Endothelial cell of umbilical vein (primary cell): ENCODE data around the gene BRPF1. TPM values are rescaled to one million over a fixed set of nuclear protein-coding genes. Genes with fewer than 3 reads are reported as not detected.

Experiments
- BruUV-seq: library from RNA; stranded (reverse); fragments of 400-500 nt; replicated peaks from 2 replicates; lab custom pipeline; 2021; lab: Mats Ljungman, UMichigan
- CTCF ChIA-PET: fragments of 300-600, 350-600 bp; sonication (Branson Sonifier 250); formaldehyde crosslinking; loops from one replicate; lab custom pipeline; 2021; ENCODE audit warnings: antibody characterized with exemption, inconsistent platforms; lab: Charles Lee
- POLR2A ChIA-PET: fragments of 300-600, 350-600 bp; sonication (Branson Sonifier 250); formaldehyde crosslinking; loops from one replicate; lab custom pipeline; 2021; ENCODE audit warnings: antibody characterized with exemption, inconsistent platforms; lab: Charles Lee
- DNase-seq: peaks from one replicate; pipeline ENCODE4 v3.0.0-alpha.2; 2011; ENCODE audit warnings: low read depth, low spot score
- FAIRE-seq: peaks from 2 replicates; lab custom pipeline; 2011; peaks lifted over from hg19 to GRCh38; lab: Jason Lieb, UNC
- H2AFZ ChIP-seq: 2 replicates; pipeline ENCODE4 v1.6.0; 2012; ENCODE audit warnings: low read depth, low read length, control low read depth, inconsistent platforms
- H3K27ac ChIP-seq: 2 replicates; pipeline ENCODE4 v1.5.1; 2011; ENCODE audit warnings: low read depth, mild to moderate bottlenecking, control low read depth, low read length, moderate library complexity; ENCODE audit not compliant: insufficient read depth
- H3K27me3 ChIP-seq, 2 experiments: 2 replicates each; pipeline versions ENCODE4 v1.6.0 to v1.6.1; 2011; ENCODE audit warnings: low read length in 2 of 2, mixed read lengths in 1 of 2; ENCODE audit not compliant: control insufficient read depth in 2 of 2, insufficient read depth in 2 of 2
- H3K36me3 ChIP-seq, 2 experiments: 2 replicates in 1 of 2; 3 replicates in 1 of 2; pipeline ENCODE4 v1.5.1; 2011; ENCODE audit warnings: low read length in 2 of 2, mild to moderate bottlenecking in 1 of 2, moderate library complexity in 1 of 2; ENCODE audit not compliant: control insufficient read depth in 2 of 2, insufficient read depth in 2 of 2; ENCODE audit errors: extremely low read depth in 1 of 2
- H3K4me1 ChIP-seq: 3 replicates; pipeline ENCODE4 v1.5.1; 2011; ENCODE audit warnings: mild to moderate bottlenecking, low read length; ENCODE audit not compliant: control insufficient read depth, insufficient read depth; ENCODE audit errors: extremely low read depth
- H3K4me2 ChIP-seq: 2 replicates; pipeline ENCODE4 v1.6.1; 2011; ENCODE audit warnings: low read length, control low read depth, mixed read lengths; ENCODE audit not compliant: insufficient read depth
- H3K4me3 ChIP-seq, 3 experiments: fragments of 200-600 bp in 1 of 3; sonication (generic), shearing (Covaris generic) in 1 of 3; replicated peaks in 1 of 3; 2 replicates each; pipeline ENCODE4 v1.5.1; 2011 to 2016; ENCODE audit warnings: control low read depth in 3 of 3, low read length in 3 of 3, mild to moderate bottlenecking in 2 of 3, inconsistent platforms in 1 of 3, low read depth in 1 of 3, moderate library complexity in 1 of 3; ENCODE audit not compliant: insufficient read depth in 1 of 3
- H3K79me2 ChIP-seq: 2 replicates; pipeline ENCODE4 v1.6.0; 2012; ENCODE audit warnings: low read length, inconsistent platforms; ENCODE audit not compliant: control insufficient read depth, insufficient read depth
- H3K9ac ChIP-seq: replicated peaks from 2 replicates; pipeline ENCODE3; 2011; ENCODE audit warnings: low read length, control low read depth; ENCODE audit not compliant: insufficient read depth; ENCODE audit errors: extremely low read depth
- H3K9me1 ChIP-seq: replicated peaks from 3 replicates; pipeline ENCODE4 v1.6.0; 2011; ENCODE audit warnings: mild to moderate bottlenecking, low read length; ENCODE audit not compliant: control insufficient read depth, insufficient read depth; ENCODE audit errors: extremely low read depth
- H3K9me3 ChIP-seq: replicated peaks from 2 replicates; pipeline ENCODE4 v1.5.1; 2012; ENCODE audit warnings: low read length, inconsistent platforms; ENCODE audit not compliant: control insufficient read depth, insufficient read depth
- H4K20me1 ChIP-seq: replicated peaks from 2 replicates; pipeline ENCODE3; 2011; ENCODE audit warnings: mild to moderate bottlenecking, low read length; ENCODE audit not compliant: control insufficient read depth, insufficient read depth; ENCODE audit errors: extremely low read depth
- CTCF ChIP-seq, 2 donors: IDR thresholded peaks; 1 replicate in 1 of 2; 2 replicates in 1 of 2; pipeline ENCODE4 v1.5.1; 2011; ENCODE audit warnings: low read length in 2 of 2, mild to moderate bottlenecking in 2 of 2, moderate library complexity in 2 of 2, control low read depth in 1 of 2, inconsistent platforms in 1 of 2, low read depth in 1 of 2; ENCODE audit not compliant: insufficient read depth in 1 of 2; ENCODE audit errors: extremely low read depth in 1 of 2
- EZH2 ChIP-seq: IDR thresholded peaks from 2 replicates; pipeline ENCODE4 v1.6.1; 2012; ENCODE audit warnings: borderline replicate concordance, low read depth, mild to moderate bottlenecking, moderate library complexity, low read length, inconsistent platforms; ENCODE audit not compliant: severe bottlenecking
- FOS ChIP-seq: IDR thresholded peaks from 2 replicates; pipeline ENCODE4 v1.6.1; 2011; ENCODE audit warnings: mild to moderate bottlenecking, low read length, moderate library complexity, borderline replicate concordance; ENCODE audit not compliant: insufficient read depth
- GATA2 ChIP-seq: IDR thresholded peaks from 2 replicates; pipeline ENCODE4 v1.7.0; 2011; ENCODE audit warnings: low read depth, mild to moderate bottlenecking, moderate library complexity, mixed read lengths, low read length; ENCODE audit not compliant: insufficient read length, insufficient read depth
- JUN ChIP-seq: IDR thresholded peaks from 2 replicates; pipeline ENCODE4 v1.6.1; 2011; ENCODE audit warnings: borderline replicate concordance, low read depth; ENCODE audit not compliant: insufficient read length, insufficient read depth
- MAX ChIP-seq: IDR thresholded peaks from 2 replicates; pipeline ENCODE4 v1.6.1; 2011; ENCODE audit not compliant: insufficient read depth, insufficient read length
- MYC ChIP-seq: IDR thresholded peaks from one replicate; pipeline ENCODE4 v1.6.1; 2011; ENCODE audit warnings: mild to moderate bottlenecking, low read depth, low read length
- POLR2A ChIP-seq: IDR thresholded peaks from 2 replicates; pipeline ENCODE4 v1.6.1; 2012; ENCODE audit warnings: low read depth, mild to moderate bottlenecking, control low read depth, low read length
- POLR2AphosphoS5 ChIP-seq: IDR thresholded peaks from 2 replicates; pipeline ENCODE4 v1.6.1; 2012; ENCODE audit warnings: low read depth, mild to moderate bottlenecking, control low read depth, low read length, moderate library complexity; ENCODE audit not compliant: insufficient read depth
- dilution Hi-C: fragments of 300-500 bp; cut with MboI; formaldehyde crosslinking; loops from one replicate; pipeline ENCODE4 v1.15.0; 2019; ENCODE audit warnings: low sequenced_read_pairs; ENCODE audit not compliant: extremely low pct_ligation_motif_present
- intact Hi-C: fragments of 100-400 bp; cut with micrococcal nuclease; formaldehyde crosslinking; loops from one replicate; pipeline ENCODE4 v1.10.0; 2022
- polyA plus RNA-seq, 4 experiments: library from polyadenylated mRNA; depleted of rRNA in 3 of 4; stranded (reverse) in 3 of 4; unstranded in 1 of 4; fragments of >200 nt; gene quantifications; 2 replicates each; pipeline versions ENCODE4 v1.2.1 to v1.2.3, GENCODE V29; 2011 to 2012; ENCODE audit warnings: missing spikeins in 1 of 4
- total RNA-seq: library from RNA; stranded (reverse); gene quantifications from 2 replicates; pipeline ENCODE4 v1.2.3, GENCODE V29; 2021

The BRPF1 gene
- total and polyA plus RNA-seq, 2 donors (not counting 3 experiments of a cell fraction or from before 2014, with no cell fraction given): 12.5 to 26.2 TPM

GRCh38 chr3:9780910-9781309 lies 49.4 kb downstream of the BRPF1 start:
- Histone ChIP-seq H3K36me3 (peaks cover 0 to 5% of the 10 kb centered on the region in 2 experiments), H2AFZ (no peak overlapping the region), H3K79me2 (no peaks in the 10 kb centered on the region), H3K4me3 (no peak overlapping the region), H4K20me1 (no peaks in the 10 kb centered on the region), H3K4me1 (no peaks in the 10 kb centered on the region), H3K9me3 (no peaks in the 10 kb centered on the region), H3K4me2 (no peak overlapping the region), H3K27me3 (no peaks in the 10 kb centered on the region), H3K9me1 (no peaks in the 10 kb centered on the region), H3K9ac (no peak overlapping the region), H3K27ac (no peak overlapping the region)
- TF ChIP-seq JUN (no peak), GATA2 (no peak), CTCF (IDR thresholded peaks at IDR 0.05; ENCODE audit: extremely low read depth in 1 of 2, insufficient read depth in 1 of 2, low read depth in 1 of 2, low read length in 2 of 2) (no peak), POLR2A (no peak), MYC (no peak), FOS (no peak), POLR2AphosphoS5 (no peak), EZH2 (no peak), MAX (no peak)
- dilution Hi-C loops (no loop called here), intact Hi-C loops (no loop called here)
- no peak for DNase-seq
- BruUV-seq: no TSS peak
- POLR2A ChIA-PET: no interaction called here
- no peak for FAIRE-seq
- CTCF ChIA-PET: interaction anchor here (0.6 to 1.1 kb wide), 2 partner anchors 11 to 28 kb away, joined by 3 read pairs; partner anchors contain the start of gene CAMK1
